Dermis microvascular lymphatic vessel endothelial cell (primary cell): ENCODE data around the gene TXNL4A. TPM values are rescaled to one million over a fixed set of nuclear protein-coding genes. Genes with fewer than 3 reads are reported as not detected.

ENCODE experiments used
- DNase-seq, 2 donors: peaks; one replicate each; pipeline versions ENCODE4 v3.0.0 to v3.0.0-alpha.2; 2010; ENCODE audit warnings: low read depth in 2 of 2
- total RNA-seq: library from RNA; depleted of rRNA; stranded (reverse); fragments of >200 nt; gene quantifications from 2 replicates; pipeline ENCODE4 v1.2.1, GENCODE V29; 2014

TXNL4A gene
- total RNA-seq, 1 donor from 2014 or later, result 45.3 TPM

- DNase-seq, result no peak
Measured at GRCh38 chr18:79935925-79936324, 52.4 kb downstream of the TXNL4A start.

- DNase-seq, result no peak
Measured at GRCh38 chr18:79935499-79935898, 52.9 kb downstream of the TXNL4A start.

- DNase-seq, result no peak
Measured at GRCh38 chr18:79935098-79935480, 53.3 kb downstream of the TXNL4A start.

GRCh38 chr18:79934311-79935097 lies 53.9 kb downstream of the TXNL4A start:
- no peak for DNase-seq

- peak; percentile 17 to 54 for DNase-seq
Measured at GRCh38 chr18:79933765-79934164, 54.6 kb downstream of the TXNL4A start.

- no peak for DNase-seq
Measured at GRCh38 chr18:79932907-79933306, 55.5 kb downstream of the TXNL4A start.

- DNase-seq, result no peak
Measured at GRCh38 chr18:79931475-79931874, 56.9 kb downstream of the TXNL4A start.

- peak in 1 of 2 donors; percentile 11 for DNase-seq
Measured at GRCh38 chr18:79930020-79930642, 58.2 kb downstream of the TXNL4A start.

GRCh38 chr18:79928563-79928960 lies 59.8 kb downstream of the TXNL4A start:
- DNase-seq, result no peak

- DNase-seq, result no peak
Measured at GRCh38 chr18:79927607-79928562, 60.5 kb downstream of the TXNL4A start.

GRCh38 chr18:79926715-79927606 lies 61.4 kb downstream of the TXNL4A start:
- DNase-seq, result no peak

GRCh38 chr18:79926306-79926705 lies 62.1 kb downstream of the TXNL4A start:
- no peak for DNase-seq

- DNase-seq, result no peak
Measured at GRCh38 chr18:79924814-79925731, 63.3 kb downstream of the TXNL4A start.

GRCh38 chr18:79923896-79924585 lies 64.3 kb downstream of the TXNL4A start:
- DNase-seq, result no peak

GRCh38 chr18:79922971-79923411 lies 65.4 kb downstream of the TXNL4A start:
- no peak for DNase-seq

GRCh38 chr18:79921984-79922965 lies 66.1 kb downstream of the TXNL4A start:
- DNase-seq, result no peak
